ENCODE measurements around the gene BRIP1.

GRCh38 chr17:61684172-61684571 lies 179.2 kb downstream of the BRIP1 start:
- no peak for TF ChIP-seq CTCF (conservative IDR thresholded peaks at IDR 0.05 in 1 of 2, IDR thresholded peaks at IDR 0.05 in 1 of 2; ENCODE audit: low read depth in 1 of 2, low read length in 2 of 2)
- no peak for TF ChIP-seq EZH2 (IDR thresholded peaks at IDR 0.05; ENCODE audit: low read length, missing control alignments)
